WTC11 (cell line): ENCODE results near the gene PGPEP1. TPM values are rescaled to one million over a fixed set of nuclear protein-coding genes. Genes with fewer than 3 reads are reported as not detected.
"Not testable (repeated sequence)": the region's sequence is repeated elsewhere in the genome, so short reads cannot be mapped to it uniquely, and the experiment has no call there.

Experiments
- ATAC-seq: fragments of 200-7000 bp; cut with Tn5 transposase; 2 replicates; pipeline ENCODE4 v1.10.0; 2021; ENCODE audit warnings: mild to moderate bottlenecking, moderate library complexity
- CTCF ChIA-PET: fragments of 300-600 bp; sonication (Branson Sonifier 250); formaldehyde crosslinking; loops from one replicate; lab custom pipeline; 2021; ENCODE audit warnings: antibody characterized with exemption; lab: Charles Lee
- POLR2A ChIA-PET: fragments of 350-600 bp; sonication (Branson Sonifier 250); formaldehyde crosslinking; loops from one replicate; lab custom pipeline; 2021; ENCODE audit warnings: antibody characterized with exemption; lab: Charles Lee
- DNase-seq: peaks from one replicate; pipeline ENCODE4 v3.0.0; 2021; ENCODE audit warnings: low spot score
- H3K27ac Mint-ChIP-seq: 2 replicates; pipeline ENCODE4 v1.8.0; 2021; ENCODE audit warnings: mixed read lengths
- H3K27me3 Mint-ChIP-seq: 2 replicates; pipeline ENCODE4 v1.8.0; 2021; ENCODE audit warnings: low read depth, mild to moderate bottlenecking, moderate library complexity, mixed read lengths
- H3K36me3 Mint-ChIP-seq: 2 replicates; pipeline ENCODE4 v1.8.0; 2021; ENCODE audit warnings: mixed read lengths
- H3K4me1 Mint-ChIP-seq: 2 replicates; pipeline ENCODE4 v1.8.0; 2022; ENCODE audit warnings: mixed read lengths
- H3K4me3 Mint-ChIP-seq: 2 replicates; pipeline ENCODE4 v1.8.0; 2021; ENCODE audit warnings: mild to moderate bottlenecking, moderate library complexity, mixed read lengths
- H3K9me3 Mint-ChIP-seq: 2 replicates; pipeline ENCODE4 v1.8.0; 2021; ENCODE audit warnings: mixed read lengths
- GABPB1 ChIP-seq: sonication (generic); formaldehyde crosslinking; IDR thresholded peaks from 2 replicates; pipeline ENCODE4 v1.8.1; 2023; ENCODE audit warnings: mild to moderate bottlenecking, missing genetic modification reagents
- GTF2I ChIP-seq: fragments of 250-450 bp; sonication (Bioruptor Pico); conservative IDR thresholded peaks from 2 replicates; pipeline ENCODE4 v1.4.0; 2021; ENCODE audit warnings: mild to moderate bottlenecking
- JAZF1 ChIP-seq: fragments of 250-450 bp; sonication (Bioruptor Pico); IDR thresholded peaks from 2 replicates; pipeline ENCODE4 v1.9.0; 2021; ENCODE audit warnings: moderate library complexity, mild to moderate bottlenecking, inconsistent platforms
- RORB ChIP-seq: fragments of 250-450 bp; sonication (Bioruptor Pico); IDR thresholded peaks from 2 replicates; pipeline ENCODE4 v1.9.0; 2021; ENCODE audit warnings: mild to moderate bottlenecking
- SMAD3 ChIP-seq: sonication (generic); formaldehyde crosslinking; IDR thresholded peaks from 2 replicates; pipeline ENCODE4 v1.8.0; 2022; ENCODE audit warnings: missing genetic modification reagents, mild to moderate bottlenecking, borderline replicate concordance
- SMAD4 ChIP-seq: sonication (generic); formaldehyde crosslinking; IDR thresholded peaks from 2 replicates; pipeline ENCODE4 v1.8.0; 2022; ENCODE audit warnings: mild to moderate bottlenecking, missing genetic modification reagents
- SOX15 ChIP-seq: fragments of 250-450 bp; sonication (Bioruptor Pico); IDR thresholded peaks from 2 replicates; pipeline ENCODE4 v1.9.0; 2021; ENCODE audit warnings: mild to moderate bottlenecking
- TCF7 ChIP-seq: sonication (generic); formaldehyde crosslinking; IDR thresholded peaks from 2 replicates; pipeline ENCODE4 v1.8.0; 2022; ENCODE audit warnings: mild to moderate bottlenecking, low read depth, missing genetic modification reagents, moderate library complexity
- TP53 ChIP-seq: sonication (generic); formaldehyde crosslinking; IDR thresholded peaks from 2 replicates; pipeline ENCODE4 v1.8.1; 2023; ENCODE audit warnings: mild to moderate bottlenecking, missing genetic modification reagents
- ZBTB21 ChIP-seq: sonication (generic); formaldehyde crosslinking; IDR thresholded peaks from 2 replicates; pipeline ENCODE4 v1.8.1; 2023; ENCODE audit warnings: mild to moderate bottlenecking, missing genetic modification reagents, borderline replicate concordance
- ZNF121 ChIP-seq: sonication (generic); formaldehyde crosslinking; IDR thresholded peaks from 2 replicates; pipeline ENCODE4 v1.8.0; 2023; ENCODE audit warnings: missing genetic modification reagents
- total RNA-seq: library from RNA; stranded (reverse); gene quantifications from 3 replicates; pipeline ENCODE4 v1.2.3, GENCODE V29; 2021
- TF ChIP-seq, protein P1 (sequence below): sonication (generic); formaldehyde crosslinking; IDR thresholded peaks from 2 replicates; pipeline ENCODE4 v1.8.1; 2023; ENCODE audit warnings: mild to moderate bottlenecking, missing genetic modification reagents
- TF ChIP-seq, protein P2 (sequence below): sonication (generic); formaldehyde crosslinking; IDR thresholded peaks from 2 replicates; pipeline ENCODE4 v1.8.0; 2022; ENCODE audit warnings: mild to moderate bottlenecking, missing genetic modification reagents
- TF ChIP-seq, protein P3 (sequence below): sonication (generic); formaldehyde crosslinking; IDR thresholded peaks from 2 replicates; pipeline ENCODE4 v1.8.0; 2022; ENCODE audit warnings: mild to moderate bottlenecking, missing genetic modification reagents
- TF ChIP-seq, protein P4 (sequence below): sonication (generic); formaldehyde crosslinking; conservative IDR thresholded peaks from 2 replicates; pipeline ENCODE4 v1.8.1; 2023; ENCODE audit warnings: mild to moderate bottlenecking, low read depth, missing genetic modification reagents, moderate library complexity
- TF ChIP-seq, protein P5 (sequence below): fragments of 250-450 bp; sonication (Bioruptor Pico); IDR thresholded peaks from 2 replicates; pipeline ENCODE4 v1.8.0; 2021; ENCODE audit warnings: mild to moderate bottlenecking

PGPEP1 gene
- total RNA-seq, 1 experiment from 2014 or later = 68.1 TPM

DNA sequence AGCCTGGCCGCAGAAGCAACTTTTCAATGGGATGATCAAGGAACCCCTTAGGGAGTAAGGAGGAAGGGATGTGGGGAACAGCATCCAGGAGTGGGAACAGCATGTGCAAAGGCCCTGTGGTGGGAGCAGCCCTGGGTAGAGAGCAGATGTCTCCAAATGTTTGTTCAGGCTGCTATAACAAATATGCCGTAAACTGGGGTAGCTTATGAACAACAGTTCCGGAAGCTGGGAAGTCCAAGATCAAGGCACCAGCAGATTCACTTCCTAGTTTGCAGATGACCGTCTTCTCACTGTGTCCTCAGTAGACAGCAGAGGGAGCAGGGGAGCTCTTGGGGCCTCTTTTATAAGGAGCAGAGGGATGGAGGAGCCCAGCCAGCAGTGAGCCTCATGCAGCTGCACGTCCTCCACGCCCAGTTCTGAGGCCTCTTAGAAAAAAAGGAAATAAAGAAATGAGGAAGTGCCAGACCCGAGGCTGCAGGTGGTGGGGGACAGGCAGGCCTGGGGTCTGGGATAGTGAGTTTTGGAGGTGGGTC is 61.2 kb downstream of the PGPEP1 start:
- no peaks in the 10 kb centered on the region for H3K9me3 Mint-ChIP-seq
- H3K4me1 Mint-ChIP-seq = peaks cover 8% of the 10 kb centered on the region
- no peak overlapping the region for H3K27ac Mint-ChIP-seq
- peak; percentile 87 for ATAC-seq
- TF ChIP-seq GTF2I (peak; percentile 93), SMAD4 (CRISPR knock-in tag) (no peak)
- TF ChIP-seq, all 79 proteins: peak for 1
- H3K36me3 Mint-ChIP-seq = no peaks in the 10 kb centered on the region
- ChIA-PET CTCF (interaction anchor here (0.5 to 6.6 kb wide), 28 partner anchors 9 to 250 kb away, joined by 3 to 73 read pairs (median 4); partner anchors contain the start of genes GDF15, JUND, LSM4 and SSBP4), POLR2A (interaction anchor here (1.0 kb wide), 1 partner anchor 16 kb away, joined by 3 read pairs; the partner anchor contains the start of gene GDF15)
- H3K4me3 Mint-ChIP-seq = no peak overlapping the region
- H3K27me3 Mint-ChIP-seq = peaks cover 3% of the 10 kb centered on the region; the same call in 1 of the 2 replicates
- no peak for DNase-seq

DNA sequence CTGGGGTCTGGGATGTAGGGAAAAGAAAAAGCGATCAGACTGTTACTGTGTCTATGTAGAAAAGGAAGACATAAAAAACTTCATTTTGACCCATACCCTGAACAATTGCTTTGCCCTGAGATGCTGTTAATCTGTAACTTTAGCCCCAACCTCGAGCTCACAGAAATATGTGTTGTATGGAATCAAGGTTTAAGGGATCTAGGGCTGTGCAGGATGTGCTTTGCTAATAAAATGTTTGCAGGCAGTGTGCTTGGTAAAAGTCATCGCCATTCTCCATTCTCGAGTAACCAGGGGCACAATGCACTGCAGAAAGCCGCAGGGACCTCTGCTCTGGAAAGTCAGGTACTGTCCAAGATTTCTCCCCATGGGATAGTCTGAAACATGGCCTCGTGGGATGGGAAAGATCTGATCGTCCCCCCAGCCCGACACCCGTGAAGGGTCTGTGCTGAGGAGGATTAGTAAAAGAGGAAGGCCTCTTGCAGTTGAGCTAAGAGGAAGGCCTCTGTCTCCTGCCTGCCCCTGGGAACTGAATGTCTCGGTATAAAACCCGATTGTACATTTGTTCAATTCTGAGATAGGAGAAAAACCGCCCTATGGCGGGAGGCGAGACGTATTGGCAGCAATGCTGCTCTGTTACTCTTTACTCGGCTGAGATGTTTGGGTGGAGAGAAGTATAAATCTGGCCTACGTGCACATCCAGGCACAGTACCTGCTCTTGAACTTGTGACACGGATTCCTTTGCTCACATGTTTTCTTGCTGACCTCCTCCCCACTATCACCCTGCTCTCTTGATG is 62.3 kb downstream of the PGPEP1 start:
- POLR2A ChIA-PET = interaction anchor here (1.0 kb wide), 1 partner anchor 17 kb away, joined by 3 read pairs; the partner anchor contains the start of gene GDF15
- not testable (repeated sequence) for H3K36me3 Mint-ChIP-seq, H3K9me3 Mint-ChIP-seq, H3K27me3 Mint-ChIP-seq, ATAC-seq, H3K4me3 Mint-ChIP-seq, H3K27ac Mint-ChIP-seq, DNase-seq, H3K4me1 Mint-ChIP-seq
- CTCF ChIA-PET = interaction anchor here (0.6 to 6.6 kb wide), 16 partner anchors 9 to 211 kb away, joined by 3 to 73 read pairs (median 4); partner anchors contain the start of genes GDF15, JUND and LSM4

DNA sequence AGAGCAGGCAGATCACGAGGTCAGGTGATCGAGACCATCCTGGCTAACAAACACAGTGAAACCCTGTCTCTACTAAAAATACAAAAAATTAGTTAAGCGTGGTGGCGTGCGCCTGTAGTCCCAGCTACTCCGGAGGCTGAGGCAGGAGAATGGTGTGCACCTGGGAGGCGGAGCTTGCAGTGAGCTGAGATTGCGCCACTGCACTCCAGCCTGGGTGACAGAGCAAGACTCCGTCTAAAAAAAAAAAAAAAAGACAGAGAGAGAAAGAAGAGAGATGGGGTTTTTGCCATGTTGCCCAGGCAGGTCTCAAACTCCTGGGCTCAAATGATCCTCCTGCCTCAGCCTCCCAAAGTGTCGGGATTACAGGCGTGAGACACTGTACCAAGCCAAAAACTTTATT is 65.4 kb downstream of the PGPEP1 start:
- H3K36me3 Mint-ChIP-seq, DNase-seq, ATAC-seq, POLR2A ChIA-PET, H3K27me3 Mint-ChIP-seq, H3K9me3 Mint-ChIP-seq, H3K27ac Mint-ChIP-seq, H3K4me1 Mint-ChIP-seq, H3K4me3 Mint-ChIP-seq: not testable (repeated sequence)
- CTCF ChIA-PET = interaction anchor here (0.7 to 0.9 kb wide), 3 partner anchors 9 to 91 kb away, joined by 3 read pairs; no protein-coding TSS in a partner anchor

DNA sequence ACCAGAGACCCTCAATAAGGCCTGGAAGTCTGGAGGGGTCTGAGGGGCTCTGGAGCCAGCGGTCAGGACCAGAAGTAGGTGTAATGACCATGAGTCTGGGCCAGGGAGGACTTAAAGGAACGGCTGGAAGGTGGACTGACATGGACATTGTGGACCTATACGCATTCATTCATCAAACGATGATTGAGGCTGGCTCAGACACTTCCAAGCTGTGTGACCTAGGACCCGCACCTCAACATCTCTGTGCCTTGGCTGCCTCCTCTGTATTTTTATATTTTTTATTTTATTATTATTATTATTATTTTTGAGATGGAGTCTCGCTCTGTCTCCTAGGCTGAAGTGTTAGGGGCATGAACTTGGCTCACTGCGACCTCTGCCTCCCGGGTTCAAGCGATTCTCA is 66.4 kb downstream of the PGPEP1 start:
- TF ChIP-seq, protein P1, sequence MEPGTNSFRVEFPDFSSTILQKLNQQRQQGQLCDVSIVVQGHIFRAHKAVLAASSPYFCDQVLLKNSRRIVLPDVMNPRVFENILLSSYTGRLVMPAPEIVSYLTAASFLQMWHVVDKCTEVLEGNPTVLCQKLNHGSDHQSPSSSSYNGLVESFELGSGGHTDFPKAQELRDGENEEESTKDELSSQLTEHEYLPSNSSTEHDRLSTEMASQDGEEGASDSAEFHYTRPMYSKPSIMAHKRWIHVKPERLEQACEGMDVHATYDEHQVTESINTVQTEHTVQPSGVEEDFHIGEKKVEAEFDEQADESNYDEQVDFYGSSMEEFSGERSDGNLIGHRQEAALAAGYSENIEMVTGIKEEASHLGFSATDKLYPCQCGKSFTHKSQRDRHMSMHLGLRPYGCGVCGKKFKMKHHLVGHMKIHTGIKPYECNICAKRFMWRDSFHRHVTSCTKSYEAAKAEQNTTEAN (CRISPR knock-in tag) = no peak
- TF ChIP-seq, protein P2, sequence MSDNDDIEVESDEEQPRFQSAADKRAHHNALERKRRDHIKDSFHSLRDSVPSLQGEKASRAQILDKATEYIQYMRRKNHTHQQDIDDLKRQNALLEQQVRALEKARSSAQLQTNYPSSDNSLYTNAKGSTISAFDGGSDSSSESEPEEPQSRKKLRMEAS (CRISPR knock-in tag) = no peak
- TF ChIP-seq TCF7 (no peak), SOX15 (CRISPR knock-in tag) (no peak), ZNF121 (CRISPR knock-in tag) (no peak), ZBTB21 (CRISPR knock-in tag) (no peak), JAZF1 (CRISPR knock-in tag) (no peak), GABPB1 (no peak), SMAD3 (CRISPR knock-in tag) (no peak), TP53 (CRISPR knock-in tag) (no peak), RORB (CRISPR knock-in tag) (no peak)
- TF ChIP-seq, protein P3, sequence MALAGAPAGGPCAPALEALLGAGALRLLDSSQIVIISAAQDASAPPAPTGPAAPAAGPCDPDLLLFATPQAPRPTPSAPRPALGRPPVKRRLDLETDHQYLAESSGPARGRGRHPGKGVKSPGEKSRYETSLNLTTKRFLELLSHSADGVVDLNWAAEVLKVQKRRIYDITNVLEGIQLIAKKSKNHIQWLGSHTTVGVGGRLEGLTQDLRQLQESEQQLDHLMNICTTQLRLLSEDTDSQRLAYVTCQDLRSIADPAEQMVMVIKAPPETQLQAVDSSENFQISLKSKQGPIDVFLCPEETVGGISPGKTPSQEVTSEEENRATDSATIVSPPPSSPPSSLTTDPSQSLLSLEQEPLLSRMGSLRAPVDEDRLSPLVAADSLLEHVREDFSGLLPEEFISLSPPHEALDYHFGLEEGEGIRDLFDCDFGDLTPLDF (CRISPR knock-in tag) = no peak
- TF ChIP-seq, protein P4, sequence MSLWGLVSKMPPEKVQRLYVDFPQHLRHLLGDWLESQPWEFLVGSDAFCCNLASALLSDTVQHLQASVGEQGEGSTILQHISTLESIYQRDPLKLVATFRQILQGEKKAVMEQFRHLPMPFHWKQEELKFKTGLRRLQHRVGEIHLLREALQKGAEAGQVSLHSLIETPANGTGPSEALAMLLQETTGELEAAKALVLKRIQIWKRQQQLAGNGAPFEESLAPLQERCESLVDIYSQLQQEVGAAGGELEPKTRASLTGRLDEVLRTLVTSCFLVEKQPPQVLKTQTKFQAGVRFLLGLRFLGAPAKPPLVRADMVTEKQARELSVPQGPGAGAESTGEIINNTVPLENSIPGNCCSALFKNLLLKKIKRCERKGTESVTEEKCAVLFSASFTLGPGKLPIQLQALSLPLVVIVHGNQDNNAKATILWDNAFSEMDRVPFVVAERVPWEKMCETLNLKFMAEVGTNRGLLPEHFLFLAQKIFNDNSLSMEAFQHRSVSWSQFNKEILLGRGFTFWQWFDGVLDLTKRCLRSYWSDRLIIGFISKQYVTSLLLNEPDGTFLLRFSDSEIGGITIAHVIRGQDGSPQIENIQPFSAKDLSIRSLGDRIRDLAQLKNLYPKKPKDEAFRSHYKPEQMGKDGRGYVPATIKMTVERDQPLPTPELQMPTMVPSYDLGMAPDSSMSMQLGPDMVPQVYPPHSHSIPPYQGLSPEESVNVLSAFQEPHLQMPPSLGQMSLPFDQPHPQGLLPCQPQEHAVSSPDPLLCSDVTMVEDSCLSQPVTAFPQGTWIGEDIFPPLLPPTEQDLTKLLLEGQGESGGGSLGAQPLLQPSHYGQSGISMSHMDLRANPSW (CRISPR knock-in tag) = no peak
- TF ChIP-seq, protein P5, sequence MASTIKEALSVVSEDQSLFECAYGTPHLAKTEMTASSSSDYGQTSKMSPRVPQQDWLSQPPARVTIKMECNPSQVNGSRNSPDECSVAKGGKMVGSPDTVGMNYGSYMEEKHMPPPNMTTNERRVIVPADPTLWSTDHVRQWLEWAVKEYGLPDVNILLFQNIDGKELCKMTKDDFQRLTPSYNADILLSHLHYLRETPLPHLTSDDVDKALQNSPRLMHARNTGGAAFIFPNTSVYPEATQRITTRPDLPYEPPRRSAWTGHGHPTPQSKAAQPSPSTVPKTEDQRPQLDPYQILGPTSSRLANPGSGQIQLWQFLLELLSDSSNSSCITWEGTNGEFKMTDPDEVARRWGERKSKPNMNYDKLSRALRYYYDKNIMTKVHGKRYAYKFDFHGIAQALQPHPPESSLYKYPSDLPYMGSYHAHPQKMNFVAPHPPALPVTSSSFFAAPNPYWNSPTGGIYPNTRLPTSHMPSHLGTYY (CRISPR knock-in tag) = no peak
- Mint-ChIP-seq H3K9me3 (no peaks in the 10 kb centered on the region), H3K4me3 (no peak overlapping the region), H3K27ac (no peak overlapping the region), H3K4me1 (peaks cover 8% of the 10 kb centered on the region), H3K27me3 (peaks cover 8% of the 10 kb centered on the region), H3K36me3 (no peaks in the 10 kb centered on the region)
- CTCF ChIA-PET = interaction anchor here (1.1 to 1.9 kb wide), 3 partner anchors 18 to 128 kb away, joined by 4 to 6 read pairs (median 5); no protein-coding TSS in a partner anchor
- ATAC-seq (no peak), DNase-seq (no peak)
- POLR2A ChIA-PET = no interaction called here
